GM21737 (cell line): ENCODE data around the gene ATG7.

Source experiments
- ATAC-seq: cut with Tn5 transposase; IDR thresholded peaks from one replicate; pipeline ENCODE4 v1.9.1; 2021; ENCODE audit warnings: mild to moderate bottlenecking, moderate library complexity; ENCODE audit not compliant: unreplicated experiment

Gene ATG7

GRCh38 chr3:11271986-11272904 is at the start of gene ATG7:
Gene ATG7, plus strand, starts transcription at chr3:11272397. Its CDS starts 26,299 bp downstream, at chr3:11298696.
- ATAC-seq, result peak; percentile 99

GRCh38 chr3:11224010-11224409 is 48.2 kb upstream of the ATG7 start:
- no peak for ATAC-seq

GRCh38 chr3:11224870-11225229 is 47.3 kb upstream of the ATG7 start:
- ATAC-seq, result no peak

GRCh38 chr3:11226042-11226370 is 46.2 kb upstream of the ATG7 start:
- no peak for ATAC-seq

GRCh38 chr3:11228041-11228440 is 44.2 kb upstream of the ATG7 start:
- ATAC-seq, result no peak

GRCh38 chr3:11230125-11230524 is 42.1 kb upstream of the ATG7 start:
- ATAC-seq, result no peak

GRCh38 chr3:11230832-11231231 is 41.4 kb upstream of the ATG7 start:
- ATAC-seq, result no peak

- no peak for ATAC-seq
Observed at GRCh38 chr3:11235385-11235784, 36.8 kb upstream of the ATG7 start.

- no peak for ATAC-seq
Observed at GRCh38 chr3:11236588-11237461, 35.4 kb upstream of the ATG7 start.

- ATAC-seq, result no peak
Observed at GRCh38 chr3:11238060-11238459, 34.1 kb upstream of the ATG7 start.

GRCh38 chr3:11238880-11239279 is 33.3 kb upstream of the ATG7 start:
- no peak for ATAC-seq

- ATAC-seq, result no peak
Observed at GRCh38 chr3:11239796-11240195, 32.4 kb upstream of the ATG7 start.

GRCh38 chr3:11240496-11240895 is 31.7 kb upstream of the ATG7 start:
- no peak for ATAC-seq

- ATAC-seq, result no peak
Observed at GRCh38 chr3:11244121-11244677, 28.0 kb upstream of the ATG7 start.

GRCh38 chr3:11245276-11245675 is 26.9 kb upstream of the ATG7 start:
- no peak for ATAC-seq

GRCh38 chr3:11245827-11246662 is 26.2 kb upstream of the ATG7 start:
- ATAC-seq, result no peak

- ATAC-seq, result no peak
Observed at GRCh38 chr3:11246663-11246970, 25.6 kb upstream of the ATG7 start.

GRCh38 chr3:11247362-11247761 is 24.8 kb upstream of the ATG7 start:
- ATAC-seq, result no peak

- ATAC-seq, result no peak
Observed at GRCh38 chr3:11248596-11248995, 23.6 kb upstream of the ATG7 start.

GRCh38 chr3:11250902-11251806 is 21.0 kb upstream of the ATG7 start:
- ATAC-seq, result no peak
